IPS DF 6.9 (cell line): Measurements from ENCODE around the gene NKAPL.

Experiments used
- DNase-seq: peaks from one replicate; pipeline ENCODE4 v3.0.0-alpha.2; 2013; ENCODE audit warnings: low read depth, low spot score
- H3K27ac ChIP-seq: one replicate; pipeline ENCODE4 v1.5.1; 2013; ENCODE audit warnings: low read length, control low read depth
- H3K27me3 ChIP-seq: 2 replicates; pipeline ENCODE4 v1.6.1; 2013; ENCODE audit warnings: mild to moderate bottlenecking, low read length; ENCODE audit not compliant: control insufficient read depth, insufficient read depth
- H3K36me3 ChIP-seq: 2 replicates; pipeline ENCODE4 v1.6.1; 2013; ENCODE audit warnings: low read length; ENCODE audit not compliant: control insufficient read depth, insufficient read depth
- H3K4me1 ChIP-seq: 2 replicates; pipeline ENCODE4 v1.6.1; 2013; ENCODE audit warnings: low read length; ENCODE audit not compliant: control insufficient read depth, insufficient read depth
- H3K4me3 ChIP-seq: 2 replicates; pipeline ENCODE4 v1.5.1; 2013; ENCODE audit warnings: mild to moderate bottlenecking, low read length
- H3K9me3 ChIP-seq: 2 replicates; pipeline ENCODE4 v1.6.1; 2013; ENCODE audit warnings: low read length, inconsistent platforms; ENCODE audit not compliant: control insufficient read depth, insufficient read depth
- WGBS: extraction: QIAGEN DNeasy Blood & Tissue Kit; methylation state at CpG from one replicate; pipeline ENCODE4 v1.1.7; 2013; ENCODE audit warnings: mixed read lengths, missing lambda C conversion rate; ENCODE audit not compliant: insufficient read length, insufficient coverage; 5-methylcytosine and 5-hydroxymethylcytosine counted together

NKAPL gene

DNA sequence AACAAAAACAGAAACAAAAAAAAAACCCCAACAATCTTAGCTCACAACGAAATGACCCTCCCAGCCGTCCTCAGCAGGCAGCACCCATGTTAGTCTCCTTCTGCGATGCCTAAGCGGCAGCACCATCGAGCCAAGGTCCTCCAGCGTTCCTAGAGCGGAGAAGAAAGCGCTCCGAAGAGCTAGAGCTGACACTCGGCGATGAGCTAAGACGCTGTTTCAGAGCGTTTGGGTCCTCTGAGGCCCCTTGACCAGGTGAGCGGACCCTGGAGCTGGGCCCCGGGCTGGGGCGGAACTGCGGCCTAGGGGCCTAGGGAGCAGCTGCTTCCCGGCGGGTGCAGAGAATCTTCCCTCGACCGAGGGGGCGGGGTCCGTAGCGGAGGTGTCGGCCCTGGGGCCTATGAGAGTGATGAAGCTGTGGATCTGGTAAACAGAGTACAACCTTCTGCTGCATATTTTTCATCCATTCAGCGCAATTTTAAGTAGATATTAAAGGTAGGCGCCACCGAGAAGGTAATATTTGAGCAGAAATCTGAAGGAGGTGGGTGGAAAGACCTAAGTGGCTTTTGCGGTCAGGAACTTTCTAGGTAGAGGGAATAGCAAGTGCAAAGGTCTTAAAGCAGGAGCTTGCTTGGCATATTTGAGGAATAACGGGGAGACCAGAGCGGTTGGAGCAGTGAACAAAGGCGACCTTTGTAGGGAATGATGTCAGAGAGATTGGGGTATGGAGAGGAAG, 8.0 kb downstream of the NKAPL start, which contains the start of gene ZSCAN26:
ZSCAN26 (plus strand) TSS at position 182 of the 733 bp plus-strand sequence. CDS start 4,777 bp downstream, outside the sequence.
- no peaks in the 10 kb centered on the region for H3K27me3 ChIP-seq
- peaks cover 2% of the 10 kb centered on the region; the same call in 1 of the 2 replicates for H3K36me3 ChIP-seq
- no peaks in the 10 kb centered on the region for H3K4me1 ChIP-seq
- WGBS: no CpG with 5 or more reads among the region's 32 CpGs
- no peak within 1 kb of the TSS for H3K27ac ChIP-seq
- H3K9me3 ChIP-seq: no peaks in the 10 kb centered on the region
- DNase-seq: peak; percentile 73
- H3K4me3 ChIP-seq: peak within 1 kb of the TSS; percentile 91; the same call in 1 of the 2 replicates

DNA sequence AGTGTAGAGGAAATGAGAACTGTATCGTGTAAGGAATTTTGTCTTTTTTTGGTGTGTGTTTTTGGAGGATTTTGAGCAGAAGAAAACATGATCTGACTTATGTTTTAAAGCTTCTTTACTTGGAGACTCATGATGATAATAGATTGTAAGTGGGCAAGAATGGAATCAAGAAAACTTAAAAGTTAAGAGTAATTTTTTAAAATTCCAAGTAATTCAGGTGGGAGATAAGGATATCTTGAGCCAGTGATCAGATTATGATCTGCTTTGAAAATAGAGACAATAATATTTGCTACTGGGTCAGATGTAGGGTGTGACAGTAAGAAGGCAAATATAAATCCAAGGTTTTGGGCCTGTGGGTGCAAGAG, 8.6 kb downstream of the NKAPL start:
- 100% methylated on average over 1 of the region's 1 CpG for WGBS
- DNase-seq: no peak
- Histone ChIP-seq H3K4me3 (peak overlapping the region; percentile 91; the same call in 1 of the 2 replicates), H3K36me3 (peaks cover 4% of the 10 kb centered on the region; the same call in 1 of the 2 replicates), H3K4me1 (no peaks in the 10 kb centered on the region), H3K27ac (no peak overlapping the region), H3K9me3 (no peaks in the 10 kb centered on the region), H3K27me3 (no peaks in the 10 kb centered on the region)

DNA sequence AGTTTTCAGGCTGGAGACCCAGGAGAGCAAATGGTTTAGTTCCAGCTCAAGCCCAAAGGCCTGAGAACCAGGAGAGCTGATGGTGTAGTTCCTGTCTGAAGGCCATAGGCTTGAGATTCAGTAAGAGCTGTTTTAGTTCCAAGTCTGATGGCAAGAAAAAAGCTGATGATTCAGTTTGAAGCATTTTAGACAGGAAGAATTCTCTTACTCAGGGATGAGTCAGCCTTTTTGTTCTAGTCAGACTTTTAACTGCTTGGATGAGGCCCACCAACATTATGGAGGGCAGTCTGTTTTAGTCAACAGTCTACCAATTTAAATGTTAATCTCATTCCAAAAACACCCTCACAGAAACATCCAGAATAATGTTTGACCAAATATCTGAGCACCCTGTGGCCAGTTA, 10.4 kb downstream of the NKAPL start:
- DNase-seq: no peak
- no peak overlapping the region for H3K27ac ChIP-seq
- no peak overlapping the region for H3K4me3 ChIP-seq
- no peaks in the 10 kb centered on the region for H3K27me3 ChIP-seq
- H3K9me3 ChIP-seq: no peaks in the 10 kb centered on the region
- H3K4me1 ChIP-seq: no peaks in the 10 kb centered on the region
- H3K36me3 ChIP-seq: peaks cover 4% of the 10 kb centered on the region; the same call in 1 of the 2 replicates

DNA sequence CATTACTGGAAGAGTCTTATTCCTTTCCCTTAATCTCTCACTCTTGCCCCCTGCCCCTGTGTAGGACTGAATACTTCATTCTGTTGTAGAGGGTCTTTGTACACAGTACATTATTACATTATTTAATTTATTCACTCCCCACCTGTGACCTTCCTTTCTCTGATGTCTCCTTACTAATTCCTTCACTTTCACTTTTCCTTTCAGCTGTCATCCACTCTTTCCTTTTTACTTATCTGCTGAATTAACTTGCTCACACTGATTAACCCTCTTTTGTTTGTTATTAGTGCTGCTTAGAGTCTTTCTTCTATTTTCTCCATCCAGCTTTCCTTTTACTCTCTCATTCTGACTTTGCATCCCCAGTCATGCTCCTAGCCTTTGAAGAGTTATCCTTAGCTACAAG, 15.8 kb downstream of the NKAPL start:
- Histone ChIP-seq H3K36me3 (peaks cover 4% of the 10 kb centered on the region; the same call in 1 of the 2 replicates), H3K27me3 (no peaks in the 10 kb centered on the region), H3K4me3 (no peak overlapping the region), H3K27ac (no peak overlapping the region), H3K4me1 (no peaks in the 10 kb centered on the region), H3K9me3 (no peaks in the 10 kb centered on the region)
- DNase-seq: no peak

DNA sequence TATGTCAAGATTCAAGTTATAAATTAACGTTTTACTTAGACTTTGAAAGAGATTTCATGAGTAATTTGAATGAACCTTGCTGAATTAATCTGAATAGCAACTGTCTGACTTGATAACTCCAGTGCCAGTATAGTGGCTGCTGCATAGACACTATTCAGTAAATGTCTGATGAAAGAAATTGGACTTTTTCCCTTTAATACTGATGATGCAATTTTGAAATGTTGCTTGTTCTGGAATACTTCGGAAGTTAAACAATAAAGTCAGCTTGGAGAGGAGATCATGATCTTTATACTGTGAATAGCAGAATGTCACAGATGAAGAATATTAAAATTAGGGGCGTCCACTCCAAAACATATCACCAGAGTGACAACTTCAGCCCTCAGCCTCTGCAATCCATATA, 18.6 kb downstream of the NKAPL start:
- WGBS: no CpG with 5 or more reads among the region's 3 CpGs
- Histone ChIP-seq H3K27ac (no peak overlapping the region), H3K4me3 (no peak overlapping the region), H3K27me3 (no peaks in the 10 kb centered on the region), H3K4me1 (no peaks in the 10 kb centered on the region), H3K36me3 (no peaks in the 10 kb centered on the region), H3K9me3 (no peaks in the 10 kb centered on the region)
- no peak for DNase-seq

DNA sequence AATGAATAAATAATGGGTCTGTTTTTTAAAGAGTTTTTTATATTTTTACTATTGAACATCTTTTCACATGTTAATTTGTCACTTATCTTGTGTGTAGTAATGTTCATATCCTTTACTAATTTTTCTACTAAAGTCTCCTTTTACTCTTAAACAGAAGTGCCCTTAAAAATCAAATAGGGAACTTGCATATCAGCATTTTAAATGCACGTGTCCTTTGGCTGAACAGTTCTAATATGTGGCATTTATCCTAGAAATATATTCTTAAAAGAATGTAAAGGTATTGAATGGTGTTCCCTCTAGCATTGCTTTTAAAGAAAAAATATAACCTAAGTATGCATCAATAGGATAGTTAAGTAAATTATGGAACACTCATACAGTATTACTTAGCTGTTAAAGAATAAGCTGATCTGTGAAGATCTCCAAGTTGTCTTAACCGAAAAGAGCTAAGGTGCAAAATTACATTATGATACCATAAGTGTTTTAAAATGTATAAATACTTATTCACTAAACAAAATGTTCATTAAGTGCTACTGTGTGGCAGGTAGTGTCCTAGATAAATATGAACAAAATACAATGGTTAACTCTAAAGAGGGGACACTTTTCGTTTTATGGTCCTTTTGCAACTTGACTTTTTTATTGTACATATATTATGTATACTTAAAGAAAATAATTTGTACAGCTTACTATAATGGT, 21.6 kb downstream of the NKAPL start:
- Histone ChIP-seq H3K4me1 (no peaks in the 10 kb centered on the region), H3K4me3 (peak overlapping the region; percentile 93; the same call in 1 of the 2 replicates), H3K27me3 (no peaks in the 10 kb centered on the region), H3K27ac (no peak overlapping the region), H3K36me3 (no peaks in the 10 kb centered on the region), H3K9me3 (no peaks in the 10 kb centered on the region)
- DNase-seq: no peak
- no CpG with 5 or more reads among the region's 3 CpGs for WGBS

DNA sequence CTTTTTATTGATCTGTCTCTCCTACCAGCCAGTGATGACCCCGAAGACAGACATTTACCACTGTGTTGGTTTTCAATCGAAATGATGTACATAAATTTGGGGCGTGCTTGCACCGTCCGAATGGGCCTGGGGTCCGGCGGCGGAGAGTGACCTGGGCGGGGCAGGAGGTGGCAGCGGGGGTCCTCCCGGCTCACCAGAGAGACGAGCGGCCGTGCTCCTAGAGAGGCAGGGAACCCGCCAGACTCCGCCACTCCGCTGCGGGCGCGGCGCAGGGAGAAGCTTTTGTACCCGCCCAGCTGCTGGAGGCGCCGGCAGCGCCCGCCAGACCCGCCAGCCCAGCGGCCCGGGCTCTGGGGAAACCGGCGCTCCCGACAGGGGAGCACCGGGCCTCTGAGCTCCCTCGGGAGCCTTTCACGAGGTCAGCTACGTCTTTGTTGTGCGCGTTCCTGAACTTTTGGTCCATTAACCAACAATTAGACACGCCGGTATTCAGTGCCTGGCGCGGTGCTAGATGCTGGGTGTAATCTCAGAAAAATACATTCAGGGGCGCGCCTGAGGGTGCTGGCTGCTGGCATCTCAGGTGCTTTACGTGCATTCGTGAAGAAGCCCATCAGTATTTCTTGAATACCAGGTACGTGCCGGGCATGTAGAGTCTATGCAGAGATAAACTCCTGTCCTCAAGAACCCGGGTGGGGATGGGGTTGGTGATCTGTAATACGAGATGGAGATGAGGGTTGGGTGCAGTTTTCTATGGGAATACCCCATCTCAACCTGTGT, 22.4 kb downstream of the NKAPL start, which contains the start of gene PGBD1:
PGBD1 (plus strand) TSS at position 285 of the 777 bp plus-strand sequence. CDS start 2,242 bp downstream, outside the sequence.
- Histone ChIP-seq H3K27me3 (no peaks in the 10 kb centered on the region), H3K4me3 (peak within 1 kb of the TSS; percentile 93), H3K36me3 (no peaks in the 10 kb centered on the region), H3K4me1 (no peaks in the 10 kb centered on the region), H3K27ac (no peak within 1 kb of the TSS), H3K9me3 (no peaks in the 10 kb centered on the region)
- WGBS: no CpG with 5 or more reads among the region's 50 CpGs
- peak; percentile 60 for DNase-seq

DNA sequence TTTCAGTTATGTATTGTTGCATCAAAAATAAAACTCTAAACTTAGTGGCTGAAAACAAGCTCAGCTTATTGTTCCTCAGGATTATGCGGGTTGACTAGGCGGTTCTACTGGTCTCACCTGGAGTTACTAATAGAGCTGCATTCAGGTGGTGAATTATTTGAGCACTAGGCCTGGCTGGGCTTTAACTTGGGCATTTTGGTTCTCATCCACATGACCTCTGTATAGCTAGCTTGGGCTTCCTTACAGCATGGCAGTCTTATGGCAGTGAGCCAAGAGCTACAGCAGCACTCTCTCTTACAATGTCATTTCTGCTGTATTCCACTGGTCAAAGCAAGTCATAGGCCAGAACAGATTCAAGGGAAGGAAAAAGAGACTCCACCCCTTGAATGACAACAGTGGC, 23.8 kb downstream of the NKAPL start:
- no peak for DNase-seq
- H3K4me1 ChIP-seq: no peaks in the 10 kb centered on the region
- no peak overlapping the region for H3K27ac ChIP-seq
- H3K36me3 ChIP-seq: peaks cover 3% of the 10 kb centered on the region; the same call in 1 of the 2 replicates
- H3K4me3 ChIP-seq: no peak overlapping the region
- no CpG with 5 or more reads among the region's 2 CpGs for WGBS
- H3K9me3 ChIP-seq: no peaks in the 10 kb centered on the region
- H3K27me3 ChIP-seq: no peaks in the 10 kb centered on the region

DNA sequence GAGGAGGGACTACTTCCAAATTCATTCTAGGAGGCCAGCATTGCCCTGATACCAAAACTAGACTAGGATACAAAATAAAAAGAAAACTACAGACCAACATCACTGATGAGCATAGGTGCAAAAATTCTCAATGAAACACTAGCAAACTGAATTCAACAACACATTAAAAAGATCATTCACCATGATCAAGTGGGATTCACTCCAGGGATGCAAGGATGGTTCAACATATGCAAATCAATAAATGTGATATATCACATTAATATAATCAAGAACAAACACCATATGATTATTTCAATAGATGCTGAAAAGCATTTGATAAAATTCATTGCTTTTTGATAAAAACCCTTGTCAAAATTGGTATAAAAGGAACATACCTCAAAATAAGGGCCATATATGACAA, 32.5 kb downstream of the NKAPL start:
- Histone ChIP-seq H3K36me3 (peaks cover 4% of the 10 kb centered on the region; the same call in 1 of the 2 replicates), H3K4me3 (no peak overlapping the region), H3K4me1 (no peaks in the 10 kb centered on the region), H3K27me3 (no peaks in the 10 kb centered on the region), H3K9me3 (no peaks in the 10 kb centered on the region), H3K27ac (no peak overlapping the region)
- no peak for DNase-seq

DNA sequence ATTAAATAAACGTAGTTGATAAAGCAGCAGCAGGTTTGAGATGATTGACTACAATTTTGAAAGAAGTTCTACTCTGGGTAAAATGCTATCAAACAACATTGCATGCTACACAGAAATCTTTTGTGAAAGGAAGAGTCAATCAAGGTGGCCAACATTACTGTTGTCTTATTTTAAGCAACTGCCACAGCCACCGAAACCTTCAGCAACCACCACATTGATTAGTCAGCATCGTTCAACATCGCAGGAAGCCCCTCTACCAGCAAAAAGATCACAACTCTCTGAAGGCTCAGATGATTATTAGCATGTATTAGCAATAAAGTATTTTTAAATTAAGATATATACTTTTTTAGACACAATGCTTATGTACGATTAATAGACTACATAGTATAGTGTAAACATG, 36.2 kb downstream of the NKAPL start:
- Histone ChIP-seq H3K36me3 (peaks cover 4% of the 10 kb centered on the region; the same call in 1 of the 2 replicates), H3K9me3 (no peaks in the 10 kb centered on the region), H3K4me1 (no peaks in the 10 kb centered on the region), H3K27me3 (no peaks in the 10 kb centered on the region), H3K4me3 (no peak overlapping the region), H3K27ac (no peak overlapping the region)
- no CpG with 5 or more reads among the region's 5 CpGs for WGBS
- no peak for DNase-seq
